Measurements from ENCODE around the gene TMEM63B. TPM values are rescaled to one million over a fixed set of nuclear protein-coding genes. Genes with fewer than 3 reads are reported as not detected.

The TMEM63B gene
- polyA plus RNA-seq, 3 donors, result 1.3 to 25.7 (median 1.9) TPM

DNA sequence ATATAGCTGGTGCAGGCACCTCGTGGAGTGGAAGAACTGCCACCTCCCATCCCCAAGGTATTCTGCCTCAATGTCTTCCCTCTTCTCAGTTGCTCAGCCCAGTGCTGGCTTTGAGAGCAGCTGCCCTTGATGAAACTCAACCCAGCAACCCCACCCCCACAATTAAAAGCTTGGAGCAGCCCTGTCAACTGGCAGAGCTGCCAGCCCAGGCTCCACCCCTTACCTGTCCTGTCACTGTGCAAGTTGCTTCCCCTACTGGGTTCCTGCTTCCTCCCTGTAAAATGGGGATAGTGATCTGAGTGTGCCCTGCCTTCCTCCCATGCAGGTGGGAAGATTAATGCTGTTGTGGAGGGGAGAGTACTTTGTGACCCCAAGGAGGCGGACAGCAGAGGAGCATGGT lies 4.5 kb downstream of the TMEM63B start:
- Mint-ChIP-seq H3K27ac (peak overlapping the region in 1 of 7 donors; percentile 19), H3K4me3 (peak overlapping the region in 1 of 2 donors; percentile 9), H3K36me3 (peaks cover 33 to 37% of the 10 kb centered on the region in 2 donors), H3K27me3 (ENCODE audit: low read depth in 3 of 3) (peaks cover 3 to 9% (median 6%) of the 10 kb centered on the region in 3 donors), H3K4me1 (peaks cover 18% of the 10 kb centered on the region), H3K9me3 (no peaks in the 10 kb centered on the region)
- no peak overlapping the region for H3K27ac ChIP-seq (ENCODE audit: low read depth in 1 of 2, low read length in 2 of 2)
- TF ChIP-seq, protein P1, sequence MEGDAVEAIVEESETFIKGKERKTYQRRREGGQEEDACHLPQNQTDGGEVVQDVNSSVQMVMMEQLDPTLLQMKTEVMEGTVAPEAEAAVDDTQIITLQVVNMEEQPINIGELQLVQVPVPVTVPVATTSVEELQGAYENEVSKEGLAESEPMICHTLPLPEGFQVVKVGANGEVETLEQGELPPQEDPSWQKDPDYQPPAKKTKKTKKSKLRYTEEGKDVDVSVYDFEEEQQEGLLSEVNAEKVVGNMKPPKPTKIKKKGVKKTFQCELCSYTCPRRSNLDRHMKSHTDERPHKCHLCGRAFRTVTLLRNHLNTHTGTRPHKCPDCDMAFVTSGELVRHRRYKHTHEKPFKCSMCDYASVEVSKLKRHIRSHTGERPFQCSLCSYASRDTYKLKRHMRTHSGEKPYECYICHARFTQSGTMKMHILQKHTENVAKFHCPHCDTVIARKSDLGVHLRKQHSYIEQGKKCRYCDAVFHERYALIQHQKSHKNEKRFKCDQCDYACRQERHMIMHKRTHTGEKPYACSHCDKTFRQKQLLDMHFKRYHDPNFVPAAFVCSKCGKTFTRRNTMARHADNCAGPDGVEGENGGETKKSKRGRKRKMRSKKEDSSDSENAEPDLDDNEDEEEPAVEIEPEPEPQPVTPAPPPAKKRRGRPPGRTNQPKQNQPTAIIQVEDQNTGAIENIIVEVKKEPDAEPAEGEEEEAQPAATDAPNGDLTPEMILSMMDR (IDR thresholded peaks at IDR 0.05), result no peak
- H2AFZ ChIP-seq (ENCODE audit: insufficient read depth, low read depth, low read length, poor library complexity, severe bottlenecking), result no peak overlapping the region
- no peak overlapping the region for H3K4me2 ChIP-seq (replicated peaks; ENCODE audit: extremely low read depth, low read length, poor library complexity, severe bottlenecking)
- intact Hi-C loops (cut with micrococcal nuclease), result no loop called here
- H3K4me3 ChIP-seq (replicated peaks in 1 of 3; ENCODE audit: low read depth in 2 of 3, low read length in 3 of 3), result no peak overlapping the region
- H4K20me1 ChIP-seq (ENCODE audit: insufficient read depth, low read length), result peaks cover 37% of the 10 kb centered on the region
- no peaks in the 10 kb centered on the region for H3K9me3 ChIP-seq (replicated peaks in 1 of 2; ENCODE audit: control insufficient read depth in 1 of 2, insufficient read depth in 1 of 2, low read length in 2 of 2)
- DNase-seq, result no peak
- peaks cover 0 to 4% of the 10 kb centered on the region in 2 donors for H3K27me3 ChIP-seq (ENCODE audit: control insufficient read depth in 2 of 2, insufficient read depth in 2 of 2, low read length in 2 of 2)
- 100% methylated on average over 1 of the region's 2 CpGs for WGBS (ENCODE audit: insufficient coverage)
- H3K4me1 ChIP-seq (ENCODE audit: control insufficient read depth in 1 of 2, insufficient read depth in 2 of 2, low read length in 2 of 2), result peaks cover 11% of the 10 kb centered on the region in 2 donors
- peaks cover 14 to 26% of the 10 kb centered on the region in 2 donors for H3K36me3 ChIP-seq (replicated peaks in 1 of 2; ENCODE audit: control insufficient read depth in 1 of 2, insufficient read depth in 2 of 2, low read length in 2 of 2)
- H3K79me2 ChIP-seq (ENCODE audit: insufficient read depth, low read length), result peaks cover 13% of the 10 kb centered on the region
- no peak overlapping the region for H3K9ac ChIP-seq (ENCODE audit: insufficient read depth, low read length, poor library complexity, severe bottlenecking)

DNA sequence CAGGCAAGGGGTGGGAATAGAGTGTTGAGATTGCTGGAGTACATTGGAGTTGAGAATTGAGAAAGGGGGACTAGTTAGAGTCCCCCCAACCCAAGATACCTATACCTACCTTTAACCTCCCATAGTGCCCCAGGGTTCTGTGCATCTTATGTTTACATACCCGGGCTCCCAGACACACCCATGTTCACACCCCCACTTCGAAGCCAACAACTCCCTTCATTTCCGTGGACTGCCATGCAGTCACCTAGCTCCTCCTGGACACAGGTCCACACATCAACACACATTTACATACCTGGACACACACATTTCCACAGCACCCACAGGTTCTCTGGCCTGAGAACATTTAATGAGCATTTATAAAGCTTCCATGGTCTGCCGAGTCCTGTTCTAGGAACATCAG lies 5.1 kb downstream of the TMEM63B start:
- Histone ChIP-seq H3K79me2 (ENCODE audit: insufficient read depth, low read length) (peaks cover 11% of the 10 kb centered on the region), H3K4me3 (replicated peaks in 1 of 3; ENCODE audit: low read depth in 2 of 3, low read length in 3 of 3) (no peak overlapping the region), H2AFZ (ENCODE audit: insufficient read depth, low read depth, low read length, poor library complexity, severe bottlenecking) (no peak overlapping the region), H3K27me3 (ENCODE audit: control insufficient read depth in 2 of 2, insufficient read depth in 2 of 2, low read length in 2 of 2) (peaks cover 0 to 4% of the 10 kb centered on the region in 2 donors), H3K9me3 (replicated peaks in 1 of 2; ENCODE audit: control insufficient read depth in 1 of 2, insufficient read depth in 1 of 2, low read length in 2 of 2) (no peaks in the 10 kb centered on the region), H3K27ac (ENCODE audit: low read depth in 1 of 2, low read length in 2 of 2) (no peak overlapping the region), H3K9ac (ENCODE audit: insufficient read depth, low read length, poor library complexity, severe bottlenecking) (no peak overlapping the region), H3K36me3 (replicated peaks in 1 of 2; ENCODE audit: control insufficient read depth in 1 of 2, insufficient read depth in 2 of 2, low read length in 2 of 2) (peaks cover 14 to 32% of the 10 kb centered on the region in 2 donors), H3K4me1 (ENCODE audit: control insufficient read depth in 1 of 2, insufficient read depth in 2 of 2, low read length in 2 of 2) (peaks cover 11% of the 10 kb centered on the region in 2 donors), H3K4me2 (replicated peaks; ENCODE audit: extremely low read depth, low read length, poor library complexity, severe bottlenecking) (no peak overlapping the region), H4K20me1 (ENCODE audit: insufficient read depth, low read length) (peaks cover 37% of the 10 kb centered on the region)
- intact Hi-C loops (cut with micrococcal nuclease), result no loop called here
- Mint-ChIP-seq H3K27me3 (ENCODE audit: low read depth in 3 of 3) (peaks cover 3 to 9% (median 6%) of the 10 kb centered on the region in 3 donors), H3K4me3 (no peak overlapping the region), H3K36me3 (peaks cover 39 to 43% of the 10 kb centered on the region in 2 donors), H3K9me3 (no peaks in the 10 kb centered on the region), H3K27ac (peak overlapping the region in 1 of 7 donors; percentile 61), H3K4me1 (peaks cover 18% of the 10 kb centered on the region)
- no peak for DNase-seq
- WGBS (ENCODE audit: insufficient coverage), result 91% methylated on average over 3 of the region's 4 CpGs
- TF ChIP-seq, protein P1 (IDR thresholded peaks at IDR 0.05), result no peak
